WTC11 (cell line): ENCODE results near the gene ILK. TPM values are rescaled to one million over a fixed set of nuclear protein-coding genes. Genes with fewer than 3 reads are reported as not detected.

ENCODE experiments used
- ATAC-seq: fragments of 200-7000 bp; cut with Tn5 transposase; 2 replicates; pipeline ENCODE4 v1.10.0; 2021; ENCODE audit warnings: mild to moderate bottlenecking, moderate library complexity
- CTCF ChIA-PET: fragments of 300-600 bp; sonication (Branson Sonifier 250); formaldehyde crosslinking; loops from one replicate; lab custom pipeline; 2021; ENCODE audit warnings: antibody characterized with exemption; lab: Charles Lee
- POLR2A ChIA-PET: fragments of 350-600 bp; sonication (Branson Sonifier 250); formaldehyde crosslinking; loops from one replicate; lab custom pipeline; 2021; ENCODE audit warnings: antibody characterized with exemption; lab: Charles Lee
- DNase-seq: peaks from one replicate; pipeline ENCODE4 v3.0.0; 2021; ENCODE audit warnings: low spot score
- H3K27ac Mint-ChIP-seq: 2 replicates; pipeline ENCODE4 v1.8.0; 2021; ENCODE audit warnings: mixed read lengths
- H3K27me3 Mint-ChIP-seq: 2 replicates; pipeline ENCODE4 v1.8.0; 2021; ENCODE audit warnings: low read depth, mild to moderate bottlenecking, moderate library complexity, mixed read lengths
- H3K36me3 Mint-ChIP-seq: 2 replicates; pipeline ENCODE4 v1.8.0; 2021; ENCODE audit warnings: mixed read lengths
- H3K4me1 Mint-ChIP-seq: 2 replicates; pipeline ENCODE4 v1.8.0; 2022; ENCODE audit warnings: mixed read lengths
- H3K4me3 Mint-ChIP-seq: 2 replicates; pipeline ENCODE4 v1.8.0; 2021; ENCODE audit warnings: mild to moderate bottlenecking, moderate library complexity, mixed read lengths
- H3K9me3 Mint-ChIP-seq: 2 replicates; pipeline ENCODE4 v1.8.0; 2021; ENCODE audit warnings: mixed read lengths
- CDX4 ChIP-seq: fragments of 250-450 bp; sonication (Bioruptor Pico); IDR thresholded peaks from 2 replicates; pipeline ENCODE4 v1.9.0; 2021; ENCODE audit warnings: moderate library complexity, mild to moderate bottlenecking, inconsistent platforms, borderline replicate concordance
- E2F1 ChIP-seq: sonication (generic); formaldehyde crosslinking; IDR thresholded peaks from 2 replicates; pipeline ENCODE4 v1.8.0; 2022; ENCODE audit warnings: mild to moderate bottlenecking, missing genetic modification reagents
- FOXP1 ChIP-seq: sonication (generic); formaldehyde crosslinking; IDR thresholded peaks from 2 replicates; pipeline ENCODE4 v1.8.0; 2022; ENCODE audit warnings: missing genetic modification reagents, mild to moderate bottlenecking, moderate library complexity, borderline replicate concordance
- GABPB1 ChIP-seq: sonication (generic); formaldehyde crosslinking; IDR thresholded peaks from 2 replicates; pipeline ENCODE4 v1.8.1; 2023; ENCODE audit warnings: mild to moderate bottlenecking, missing genetic modification reagents
- MAX ChIP-seq: sonication (generic); formaldehyde crosslinking; IDR thresholded peaks from 2 replicates; pipeline ENCODE4 v1.8.0; 2022; ENCODE audit warnings: mild to moderate bottlenecking, missing genetic modification reagents
- MXD4 ChIP-seq: fragments of 250-450 bp; sonication (Bioruptor Pico); IDR thresholded peaks from 2 replicates; pipeline ENCODE4 v1.8.0; 2021; ENCODE audit warnings: mild to moderate bottlenecking, moderate library complexity, borderline replicate concordance
- MYBL2 ChIP-seq: sonication (generic); formaldehyde crosslinking; IDR thresholded peaks from 2 replicates; pipeline ENCODE4 v1.8.1; 2023; ENCODE audit warnings: mild to moderate bottlenecking, moderate library complexity, missing genetic modification reagents
- NFYB ChIP-seq: sonication (generic); formaldehyde crosslinking; conservative IDR thresholded peaks from 2 replicates; pipeline ENCODE4 v1.8.0; 2022; ENCODE audit warnings: low read depth, missing genetic modification reagents
- USF1 ChIP-seq: sonication (generic); formaldehyde crosslinking; IDR thresholded peaks from 2 replicates; pipeline ENCODE4 v1.8.0; 2022; ENCODE audit warnings: mild to moderate bottlenecking, missing genetic modification reagents
- USF2 ChIP-seq: sonication (generic); formaldehyde crosslinking; IDR thresholded peaks from 2 replicates; pipeline ENCODE4 v1.8.1; 2023; ENCODE audit warnings: mild to moderate bottlenecking, missing genetic modification reagents, moderate library complexity
- ZBTB43 ChIP-seq: sonication (generic); formaldehyde crosslinking; IDR thresholded peaks from 2 replicates; pipeline ENCODE4 v1.8.1; 2023; ENCODE audit warnings: mild to moderate bottlenecking, missing genetic modification reagents
- ZNF396 ChIP-seq: fragments of 250-450 bp; sonication (Bioruptor Pico); IDR thresholded peaks from 2 replicates; pipeline ENCODE4 v1.8.0; 2021; ENCODE audit warnings: mild to moderate bottlenecking, moderate library complexity, borderline replicate concordance
- ZNF423 ChIP-seq: fragments of 250-450 bp; sonication (Bioruptor Pico); IDR thresholded peaks from 2 replicates; pipeline ENCODE4 v2.1.2; 2022; ENCODE audit warnings: mild to moderate bottlenecking, moderate library complexity
- total RNA-seq: library from RNA; stranded (reverse); gene quantifications from 3 replicates; pipeline ENCODE4 v1.2.3, GENCODE V29; 2021
- TF ChIP-seq, protein P1 (sequence below): sonication (generic); formaldehyde crosslinking; IDR thresholded peaks from 2 replicates; pipeline ENCODE4 v1.8.1; 2023; ENCODE audit warnings: mild to moderate bottlenecking, moderate library complexity, missing genetic modification reagents
- TF ChIP-seq, protein P2 (sequence below): sonication (generic); formaldehyde crosslinking; IDR thresholded peaks from 2 replicates; pipeline ENCODE4 v1.8.0; 2023; ENCODE audit warnings: mild to moderate bottlenecking, missing genetic modification reagents
- TF ChIP-seq, protein P3 (sequence below): sonication (generic); formaldehyde crosslinking; IDR thresholded peaks from 2 replicates; pipeline ENCODE4 v1.8.0; 2022; ENCODE audit warnings: mild to moderate bottlenecking, missing genetic modification reagents

Gene ILK
- total RNA-seq, 1 experiment from 2014 or later: 97.7 TPM

DNA sequence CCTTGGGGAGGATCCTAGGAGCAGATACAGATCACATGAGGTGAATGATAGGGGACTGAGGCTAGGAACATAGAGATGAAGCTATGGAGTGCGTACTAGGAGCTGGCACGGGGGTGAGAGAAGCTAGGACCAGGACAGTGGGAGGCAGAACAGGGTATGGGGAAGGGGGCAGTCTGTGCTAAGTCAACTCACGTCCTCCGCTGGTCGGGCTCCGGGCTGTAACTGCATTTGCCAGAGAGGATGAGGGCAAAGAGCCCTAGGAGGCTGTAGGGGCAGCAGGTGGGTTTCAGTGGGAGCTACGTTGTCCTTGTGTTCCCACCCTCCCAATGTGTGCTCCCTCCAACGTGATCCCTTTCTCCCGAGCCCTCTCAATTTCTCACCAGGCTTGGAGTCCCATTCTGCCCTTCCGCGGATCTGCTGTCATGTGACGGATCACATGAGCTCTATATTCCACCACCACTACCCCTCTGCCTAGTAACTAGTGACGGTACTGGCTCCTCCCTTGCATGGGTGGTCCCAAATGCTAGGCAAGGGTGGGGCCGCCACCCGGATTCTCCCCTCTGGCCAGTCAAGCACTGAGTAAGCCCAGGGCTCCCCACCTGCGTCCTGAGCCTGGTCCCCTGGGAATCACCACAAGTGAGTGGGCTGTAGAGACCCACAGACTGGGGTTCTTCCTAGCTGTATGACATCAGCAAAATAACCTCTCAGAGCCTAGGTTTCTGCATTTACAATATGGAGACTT, 15.6 kb downstream of the ILK start, which contains the start of gene TPP1 (continued):
- TF ChIP-seq CDX4 (CRISPR knock-in tag): 0 out of 2 replicates have a peak, but pooled peaks have one; percentile 27

GRCh38 chr11:6620636-6621035, 17.1 kb downstream of the ILK start:
- DNase-seq (no peak), ATAC-seq (no peak)
- no peaks in the 10 kb centered on the region for H3K36me3 Mint-ChIP-seq
- H3K4me1 Mint-ChIP-seq: no peaks in the 10 kb centered on the region
- TF ChIP-seq USF2 (CRISPR knock-in tag) (no peak), MYBL2 (CRISPR knock-in tag) (no peak), E2F1 (CRISPR knock-in tag) (no peak), ZBTB43 (CRISPR knock-in tag) (no peak)
- CTCF ChIA-PET: interaction anchor here (1.4 to 3.2 kb wide), 5 partner anchors 9 to 241 kb away, joined by 4 to 13 read pairs (median 11); partner anchors contain the start of gene TAF10
- no peak overlapping the region for H3K4me3 Mint-ChIP-seq
- no peaks in the 10 kb centered on the region for H3K9me3 Mint-ChIP-seq
- no peak overlapping the region for H3K27ac Mint-ChIP-seq
- H3K27me3 Mint-ChIP-seq: no peaks in the 10 kb centered on the region
- POLR2A ChIA-PET: interaction anchor here (1.3 to 1.5 kb wide), 2 partner anchors 14 to 18 kb away, joined by 3 to 5 read pairs; no protein-coding TSS in a partner anchor

- Mint-ChIP-seq H3K27me3 (no peaks in the 10 kb centered on the region), H3K4me1 (no peaks in the 10 kb centered on the region), H3K4me3 (no peak overlapping the region), H3K36me3 (no peaks in the 10 kb centered on the region), H3K27ac (no peak overlapping the region), H3K9me3 (no peaks in the 10 kb centered on the region)
- no peak for DNase-seq
- ATAC-seq: no peak
- ChIA-PET CTCF (interaction anchor here (0.9 to 2.2 kb wide), 7 partner anchors 9 to 243 kb away, joined by 3 to 13 read pairs (median 3); partner anchors contain the start of genes MRPL17 and TAF10), POLR2A (interaction anchor here (1.3 to 1.5 kb wide), 2 partner anchors 15 to 19 kb away, joined by 3 to 5 read pairs; no protein-coding TSS in a partner anchor)
- TF ChIP-seq NFYB (CRISPR knock-in tag) (no peak), E2F1 (CRISPR knock-in tag) (no peak), ZNF396 (CRISPR knock-in tag) (no peak), MXD4 (CRISPR knock-in tag) (no peak), USF1 (no peak), MAX (CRISPR knock-in tag) (no peak), ZNF423 (CRISPR knock-in tag) (no peak), FOXP1 (CRISPR knock-in tag) (no peak), GABPB1 (no peak)
- TF ChIP-seq, protein P1, sequence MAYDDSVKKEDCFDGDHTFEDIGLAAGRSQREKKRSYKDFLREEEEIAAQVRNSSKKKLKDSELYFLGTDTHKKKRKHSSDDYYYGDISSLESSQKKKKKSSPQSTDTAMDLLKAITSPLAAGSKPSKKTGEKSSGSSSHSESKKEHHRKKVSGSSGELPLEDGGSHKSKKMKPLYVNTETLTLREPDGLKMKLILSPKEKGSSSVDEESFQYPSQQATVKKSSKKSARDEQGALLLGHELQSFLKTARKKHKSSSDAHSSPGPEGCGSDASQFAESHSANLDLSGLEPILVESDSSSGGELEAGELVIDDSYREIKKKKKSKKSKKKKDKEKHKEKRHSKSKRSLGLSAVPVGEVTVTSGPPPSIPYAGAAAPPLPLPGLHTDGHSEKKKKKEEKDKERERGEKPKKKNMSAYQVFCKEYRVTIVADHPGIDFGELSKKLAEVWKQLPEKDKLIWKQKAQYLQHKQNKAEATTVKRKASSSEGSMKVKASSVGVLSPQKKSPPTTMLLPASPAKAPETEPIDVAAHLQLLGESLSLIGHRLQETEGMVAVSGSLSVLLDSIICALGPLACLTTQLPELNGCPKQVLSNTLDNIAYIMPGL (CRISPR knock-in tag): no peak
- TF ChIP-seq, protein P2, sequence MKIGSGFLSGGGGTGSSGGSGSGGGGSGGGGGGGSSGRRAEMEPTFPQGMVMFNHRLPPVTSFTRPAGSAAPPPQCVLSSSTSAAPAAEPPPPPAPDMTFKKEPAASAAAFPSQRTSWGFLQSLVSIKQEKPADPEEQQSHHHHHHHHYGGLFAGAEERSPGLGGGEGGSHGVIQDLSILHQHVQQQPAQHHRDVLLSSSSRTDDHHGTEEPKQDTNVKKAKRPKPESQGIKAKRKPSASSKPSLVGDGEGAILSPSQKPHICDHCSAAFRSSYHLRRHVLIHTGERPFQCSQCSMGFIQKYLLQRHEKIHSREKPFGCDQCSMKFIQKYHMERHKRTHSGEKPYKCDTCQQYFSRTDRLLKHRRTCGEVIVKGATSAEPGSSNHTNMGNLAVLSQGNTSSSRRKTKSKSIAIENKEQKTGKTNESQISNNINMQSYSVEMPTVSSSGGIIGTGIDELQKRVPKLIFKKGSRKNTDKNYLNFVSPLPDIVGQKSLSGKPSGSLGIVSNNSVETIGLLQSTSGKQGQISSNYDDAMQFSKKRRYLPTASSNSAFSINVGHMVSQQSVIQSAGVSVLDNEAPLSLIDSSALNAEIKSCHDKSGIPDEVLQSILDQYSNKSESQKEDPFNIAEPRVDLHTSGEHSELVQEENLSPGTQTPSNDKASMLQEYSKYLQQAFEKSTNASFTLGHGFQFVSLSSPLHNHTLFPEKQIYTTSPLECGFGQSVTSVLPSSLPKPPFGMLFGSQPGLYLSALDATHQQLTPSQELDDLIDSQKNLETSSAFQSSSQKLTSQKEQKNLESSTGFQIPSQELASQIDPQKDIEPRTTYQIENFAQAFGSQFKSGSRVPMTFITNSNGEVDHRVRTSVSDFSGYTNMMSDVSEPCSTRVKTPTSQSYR (CRISPR knock-in tag): no peak
- TF ChIP-seq, protein P3, sequence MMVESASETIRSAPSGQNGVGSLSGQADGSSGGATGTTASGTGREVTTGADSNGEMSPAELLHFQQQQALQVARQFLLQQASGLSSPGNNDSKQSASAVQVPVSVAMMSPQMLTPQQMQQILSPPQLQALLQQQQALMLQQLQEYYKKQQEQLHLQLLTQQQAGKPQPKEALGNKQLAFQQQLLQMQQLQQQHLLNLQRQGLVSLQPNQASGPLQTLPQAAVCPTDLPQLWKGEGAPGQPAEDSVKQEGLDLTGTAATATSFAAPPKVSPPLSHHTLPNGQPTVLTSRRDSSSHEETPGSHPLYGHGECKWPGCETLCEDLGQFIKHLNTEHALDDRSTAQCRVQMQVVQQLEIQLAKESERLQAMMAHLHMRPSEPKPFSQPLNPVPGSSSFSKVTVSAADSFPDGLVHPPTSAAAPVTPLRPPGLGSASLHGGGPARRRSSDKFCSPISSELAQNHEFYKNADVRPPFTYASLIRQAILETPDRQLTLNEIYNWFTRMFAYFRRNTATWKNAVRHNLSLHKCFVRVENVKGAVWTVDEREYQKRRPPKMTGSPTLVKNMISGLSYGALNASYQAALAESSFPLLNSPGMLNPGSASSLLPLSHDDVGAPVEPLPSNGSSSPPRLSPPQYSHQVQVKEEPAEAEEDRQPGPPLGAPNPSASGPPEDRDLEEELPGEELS: no peak
Measured at GRCh38 chr11:6621711-6622211, 18.2 kb downstream of the ILK start.
